PC-9 (cell line): ENCODE results near the gene ERCC3. TPM values are rescaled to one million over a fixed set of nuclear protein-coding genes. Genes with fewer than 3 reads are reported as not detected.

ENCODE experiments used
- BruUV-seq: library from RNA; stranded (reverse); fragments of 400-500 nt; replicated peaks from 2 replicates; lab custom pipeline; 2021; lab: Mats Ljungman, UMichigan
- CTCF ChIA-PET: fragments of 300-600 bp; sonication (Branson Sonifier 250); formaldehyde crosslinking; loops from one replicate; lab custom pipeline; 2022; ENCODE audit warnings: antibody characterized with exemption; lab: Charles Lee
- POLR2A ChIA-PET: fragments of 300-600 bp; sonication (Branson Sonifier 250); formaldehyde crosslinking; loops from one replicate; lab custom pipeline; 2022; ENCODE audit warnings: antibody characterized with exemption; ENCODE audit not compliant: unreplicated experiment; lab: Charles Lee
- DNase-seq, 2 experiments: peaks; one replicate each; pipeline versions ENCODE4 v3.0.0 to v3.0.0-alpha.2; 2015 to 2022; ENCODE audit warnings: mixed read lengths in 1 of 2
- H2AFZ ChIP-seq: fragments of 200-600 bp; sonication (generic); 2 replicates; pipeline ENCODE4 v1.8.1; 2017; ENCODE audit warnings: antibody characterized with exemption
- H3F3A ChIP-seq: fragments of 200-600 bp; sonication (generic); 2 replicates; pipeline ENCODE4 v1.8.1; 2017; ENCODE audit warnings: antibody characterized with exemption, mild to moderate bottlenecking, low read depth; ENCODE audit not compliant: insufficient read depth
- H3K27ac ChIP-seq: fragments of 200-600 bp; sonication (generic); 2 replicates; pipeline ENCODE4 v1.6.1; 2016; ENCODE audit warnings: mixed run types
- H3K27me3 ChIP-seq: fragments of 200-600 bp; sonication (generic); 2 replicates; pipeline ENCODE4 v1.6.1; 2016; ENCODE audit warnings: low read depth, mixed run types; ENCODE audit not compliant: insufficient read depth
- H3K36me3 ChIP-seq: fragments of 200-600 bp; sonication (generic); 2 replicates; pipeline ENCODE4 v1.6.1; 2016; ENCODE audit warnings: low read depth, mixed run types
- H3K4me1 ChIP-seq: fragments of 200-600 bp; sonication (generic); replicated peaks from 2 replicates; pipeline ENCODE4 v1.6.1; 2016; ENCODE audit warnings: mixed run types; ENCODE audit not compliant: insufficient read depth
- H3K4me2 ChIP-seq: fragments of 200-600 bp; sonication (generic); 2 replicates; pipeline ENCODE4 v1.6.1; 2017; ENCODE audit warnings: mixed run types
- H3K4me3 ChIP-seq: fragments of 200-600 bp; sonication (generic); 2 replicates; pipeline ENCODE4 v1.6.1; 2016; ENCODE audit warnings: mixed run types
- H3K79me2 ChIP-seq: fragments of 200-600 bp; sonication (generic); 2 replicates; pipeline ENCODE4 v1.6.1; 2017; ENCODE audit warnings: low read depth, mixed run types
- H3K9me2 ChIP-seq: fragments of 200-600 bp; sonication (generic); 2 replicates; pipeline ENCODE4 v1.8.1; 2017; ENCODE audit warnings: mild to moderate bottlenecking; ENCODE audit not compliant: insufficient read depth
- H3K9me3 ChIP-seq: fragments of 200-600 bp; sonication (generic); 2 replicates; pipeline ENCODE4 v1.8.1; 2016; ENCODE audit warnings: low read depth; ENCODE audit not compliant: insufficient read depth
- H4K20me1 ChIP-seq: fragments of 200-600 bp; sonication (generic); 2 replicates; pipeline ENCODE4 v1.8.1; 2017; ENCODE audit not compliant: insufficient read depth
- EZH2 ChIP-seq: fragments of 200-600 bp; sonication (generic); IDR thresholded peaks from 2 replicates; pipeline ENCODE4 v1.8.0; 2017; ENCODE audit warnings: antibody characterized with exemption, low read depth
- intact Hi-C: fragments of 100-400 bp; cut with micrococcal nuclease; formaldehyde crosslinking; loops from one replicate; pipeline ENCODE4 v1.10.0; 2022; ENCODE audit not compliant: unreplicated experiment
- total RNA-seq: library from RNA; stranded (reverse); gene quantifications from 2 replicates; pipeline ENCODE4 v1.2.3, GENCODE V29; 2021
- TF ChIP-seq, protein P1 (sequence below): fragments of 200-600 bp; sonication (generic); conservative IDR thresholded peaks from 2 replicates; pipeline ENCODE4 v1.6.1; 2017; ENCODE audit warnings: mixed run types, antibody characterized with exemption, mild to moderate bottlenecking, moderate library complexity

Gene ERCC3
- total RNA-seq, 1 experiment from 2014 or later = 73.2 TPM

GRCh38 chr2:127320067-127320466 lies 26.1 kb upstream of the ERCC3 start:
- Histone ChIP-seq H3K27ac (no peak overlapping the region), H3F3A (peaks cover 17% of the 10 kb centered on the region), H3K79me2 (no peaks in the 10 kb centered on the region), H3K36me3 (peaks cover 33% of the 10 kb centered on the region; the same call in 1 of the 2 replicates), H3K4me3 (no peak overlapping the region), H4K20me1 (no peaks in the 10 kb centered on the region), H3K27me3 (no peaks in the 10 kb centered on the region), H3K4me1 (no peaks in the 10 kb centered on the region), H3K9me3 (no peaks in the 10 kb centered on the region), H2AFZ (no peak overlapping the region), H3K9me2 (no peaks in the 10 kb centered on the region), H3K4me2 (no peak overlapping the region)
- TF ChIP-seq, protein P1, sequence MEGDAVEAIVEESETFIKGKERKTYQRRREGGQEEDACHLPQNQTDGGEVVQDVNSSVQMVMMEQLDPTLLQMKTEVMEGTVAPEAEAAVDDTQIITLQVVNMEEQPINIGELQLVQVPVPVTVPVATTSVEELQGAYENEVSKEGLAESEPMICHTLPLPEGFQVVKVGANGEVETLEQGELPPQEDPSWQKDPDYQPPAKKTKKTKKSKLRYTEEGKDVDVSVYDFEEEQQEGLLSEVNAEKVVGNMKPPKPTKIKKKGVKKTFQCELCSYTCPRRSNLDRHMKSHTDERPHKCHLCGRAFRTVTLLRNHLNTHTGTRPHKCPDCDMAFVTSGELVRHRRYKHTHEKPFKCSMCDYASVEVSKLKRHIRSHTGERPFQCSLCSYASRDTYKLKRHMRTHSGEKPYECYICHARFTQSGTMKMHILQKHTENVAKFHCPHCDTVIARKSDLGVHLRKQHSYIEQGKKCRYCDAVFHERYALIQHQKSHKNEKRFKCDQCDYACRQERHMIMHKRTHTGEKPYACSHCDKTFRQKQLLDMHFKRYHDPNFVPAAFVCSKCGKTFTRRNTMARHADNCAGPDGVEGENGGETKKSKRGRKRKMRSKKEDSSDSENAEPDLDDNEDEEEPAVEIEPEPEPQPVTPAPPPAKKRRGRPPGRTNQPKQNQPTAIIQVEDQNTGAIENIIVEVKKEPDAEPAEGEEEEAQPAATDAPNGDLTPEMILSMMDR = no peak
- no peak for TF ChIP-seq EZH2
- DNase-seq = no peak
- intact Hi-C loops = loop anchor here (10.0 kb wide), 2 partner anchors 95 to 325 kb away; partner anchors contain the start of genes GPR17 and PROC
- POLR2A ChIA-PET = interaction anchor here (0.6 kb wide), 1 partner anchor 96 kb away, joined by 3 read pairs; no protein-coding TSS in a partner anchor
- BruUV-seq = no TSS peak
- CTCF ChIA-PET = interaction anchor here (0.6 kb wide), 1 partner anchor 355 kb away, joined by 8 read pairs; no protein-coding TSS in a partner anchor

DNA sequence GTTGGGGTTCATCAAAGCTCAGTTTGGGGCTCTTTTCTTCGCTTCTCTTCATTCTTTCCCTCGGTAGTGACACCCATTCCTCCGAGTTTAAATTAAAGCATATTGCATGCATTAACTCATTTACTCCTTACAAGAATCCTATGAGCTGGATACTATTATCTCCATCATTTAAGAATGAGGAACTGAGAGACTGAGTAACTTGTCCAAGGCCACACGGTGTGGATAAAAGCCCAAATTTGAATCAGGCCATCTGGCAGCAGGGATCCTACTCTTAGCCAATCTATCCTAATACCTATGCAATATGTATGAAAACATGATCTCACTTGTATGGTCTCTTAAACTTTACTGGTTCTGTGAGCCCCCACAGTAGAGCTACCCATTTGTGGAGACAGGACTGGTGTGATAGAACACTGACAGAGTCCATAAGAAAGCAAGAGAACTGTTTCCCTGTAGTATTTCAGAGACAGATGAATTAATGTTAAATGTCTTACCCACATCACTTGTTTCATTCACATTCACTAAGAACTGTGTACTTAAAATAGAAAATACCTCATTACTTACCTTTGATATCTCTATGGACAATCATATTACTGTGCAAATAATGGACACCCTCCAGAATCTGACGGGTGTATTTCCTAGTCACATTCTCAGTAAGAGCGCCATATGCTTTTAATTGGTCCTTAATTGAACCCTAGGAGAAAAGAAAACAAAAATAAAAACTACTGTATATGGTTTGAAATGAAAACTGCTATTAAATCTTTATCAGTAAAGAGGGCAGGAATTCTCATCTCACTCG lies 20.4 kb upstream of the ERCC3 start:
- no peak for TF ChIP-seq EZH2
- TF ChIP-seq, protein P1 = no peak
- Histone ChIP-seq H3K9me3 (no peaks in the 10 kb centered on the region), H3K27ac (no peak overlapping the region), H4K20me1 (no peaks in the 10 kb centered on the region), H3K9me2 (no peaks in the 10 kb centered on the region), H3K27me3 (no peaks in the 10 kb centered on the region), H3K79me2 (no peaks in the 10 kb centered on the region), H3F3A (no peaks in the 10 kb centered on the region; the same call in 1 of the 2 replicates), H2AFZ (no peak overlapping the region), H3K4me2 (no peak overlapping the region), H3K36me3 (peaks cover 39% of the 10 kb centered on the region), H3K4me3 (no peak overlapping the region), H3K4me1 (no peaks in the 10 kb centered on the region)
- BruUV-seq = no TSS peak
- DNase-seq = no peak
- intact Hi-C loops = no loop called here
- CTCF ChIA-PET = no interaction called here
- POLR2A ChIA-PET = no interaction called here

DNA sequence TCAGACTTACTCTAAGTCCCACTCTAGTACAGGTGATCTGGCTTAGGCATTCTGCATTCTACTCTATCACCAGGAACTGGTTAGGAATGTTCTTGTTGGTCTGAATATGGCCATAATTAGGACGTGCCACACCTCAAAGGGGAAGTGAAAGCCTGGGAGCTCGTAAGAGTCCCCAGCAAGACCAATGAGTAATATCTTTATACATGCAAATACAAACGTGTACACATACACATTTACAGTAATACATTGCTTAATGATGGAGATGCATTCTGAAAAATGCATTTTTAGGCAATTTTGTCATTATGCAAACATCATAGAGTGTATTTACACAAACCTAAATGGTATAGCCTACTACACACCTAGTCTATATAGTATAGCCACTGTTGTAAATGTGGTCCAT lies 19.5 kb upstream of the ERCC3 start:
- Histone ChIP-seq H3K4me1 (no peaks in the 10 kb centered on the region), H4K20me1 (no peaks in the 10 kb centered on the region), H3K79me2 (no peaks in the 10 kb centered on the region), H3K4me2 (no peak overlapping the region), H3K4me3 (no peak overlapping the region), H3K27ac (no peak overlapping the region), H2AFZ (no peak overlapping the region), H3K9me2 (no peaks in the 10 kb centered on the region), H3K9me3 (no peaks in the 10 kb centered on the region), H3F3A (no peaks in the 10 kb centered on the region), H3K27me3 (no peaks in the 10 kb centered on the region), H3K36me3 (peaks cover 39% of the 10 kb centered on the region)
- ChIA-PET POLR2A (no interaction called here), CTCF (no interaction called here)
- no peak for DNase-seq
- BruUV-seq = no TSS peak
- intact Hi-C loops = no loop called here
- TF ChIP-seq EZH2 = no peak
- TF ChIP-seq, protein P1 = no peak
